ENCODE measurements around the gene PRR9.
"Not testable (repeated sequence)": the region's sequence is repeated elsewhere in the genome, so short reads cannot be mapped to it uniquely, and the experiment has no call there.

PRR9 gene

DNA sequence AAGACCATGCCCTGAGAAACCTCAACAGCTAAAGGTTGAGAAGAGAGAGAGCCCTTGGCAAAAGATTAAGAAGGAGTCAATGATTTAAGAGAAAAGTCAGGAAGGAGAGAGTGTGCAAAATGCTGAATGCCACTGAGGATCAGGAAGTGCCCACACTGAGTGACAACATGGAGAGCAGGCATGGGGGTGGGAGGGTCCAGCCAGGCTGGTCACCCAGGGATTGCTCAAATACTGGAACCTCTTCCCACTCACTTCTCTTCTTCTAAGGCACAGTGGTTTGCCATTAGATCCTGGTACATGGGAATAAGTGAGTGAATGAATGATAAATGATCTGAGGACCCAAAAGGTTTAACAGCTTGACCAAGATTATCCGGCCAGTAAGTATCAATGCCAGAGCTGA, 11.1 kb downstream of the PRR9 start:
- Histone ChIP-seq H4K8ac (ENCODE audit: low read length) (no peak overlapping the region), H2BK12ac (ENCODE audit: low read length in 2 of 2) (no peak overlapping the region), H3K4me3 (ENCODE audit: insufficient read depth in 1 of 2, low read depth in 1 of 2, low read length in 2 of 2) (no peak overlapping the region), H2BK15ac (ENCODE audit: low read depth, poor library complexity, severe bottlenecking) (no peak overlapping the region), H3K27ac (ENCODE audit: low read length, poor library complexity, severe bottlenecking) (no peak overlapping the region), H3K36me3 (ENCODE audit: control insufficient read depth in 1 of 2, insufficient read depth in 2 of 2, low read depth in 1 of 2, low read length in 2 of 2) (no peaks in the 10 kb centered on the region), H3K79me1 (replicated peaks; ENCODE audit: low read length, poor library complexity, severe bottlenecking) (no peaks in the 10 kb centered on the region), H3K27me3 (ENCODE audit: control insufficient read depth in 1 of 2, insufficient read depth in 1 of 2, low read length in 2 of 2) (peaks cover 0 to 22% of the 10 kb centered on the region in 2 experiments), H2AK5ac (ENCODE audit: low read length, severe bottlenecking) (no peak overlapping the region), H2AFZ (ENCODE audit: low read depth, low read length) (no peak overlapping the region), H4K91ac (ENCODE audit: low read length) (no peak overlapping the region), H3K9ac (ENCODE audit: low read length) (no peak overlapping the region), H3K18ac (ENCODE audit: low read depth in 1 of 2, low read length in 2 of 2) (no peak overlapping the region), H3K14ac (ENCODE audit: low read length in 2 of 2) (no peak overlapping the region), H3K4me1 (ENCODE audit: control insufficient read depth, insufficient read depth, low read depth, low read length) (no peaks in the 10 kb centered on the region), H3K4ac (ENCODE audit: low read depth in 1 of 2, low read length in 2 of 2) (no peak overlapping the region), H2BK5ac (ENCODE audit: low read depth, low read length, poor library complexity, severe bottlenecking) (no peak overlapping the region), H3K9me3 (ENCODE audit: control insufficient read depth, low read length) (no peaks in the 10 kb centered on the region), H3K23ac (ENCODE audit: low read length in 2 of 2) (no peak overlapping the region), H3K4me2 (ENCODE audit: low read length, poor library complexity, severe bottlenecking) (no peak overlapping the region), H2BK120ac (ENCODE audit: low read depth, low read length) (no peak overlapping the region)
- DNase-seq: no peak
- WGBS: 86% methylated on average over 1 of the region's 1 CpG

DNA sequence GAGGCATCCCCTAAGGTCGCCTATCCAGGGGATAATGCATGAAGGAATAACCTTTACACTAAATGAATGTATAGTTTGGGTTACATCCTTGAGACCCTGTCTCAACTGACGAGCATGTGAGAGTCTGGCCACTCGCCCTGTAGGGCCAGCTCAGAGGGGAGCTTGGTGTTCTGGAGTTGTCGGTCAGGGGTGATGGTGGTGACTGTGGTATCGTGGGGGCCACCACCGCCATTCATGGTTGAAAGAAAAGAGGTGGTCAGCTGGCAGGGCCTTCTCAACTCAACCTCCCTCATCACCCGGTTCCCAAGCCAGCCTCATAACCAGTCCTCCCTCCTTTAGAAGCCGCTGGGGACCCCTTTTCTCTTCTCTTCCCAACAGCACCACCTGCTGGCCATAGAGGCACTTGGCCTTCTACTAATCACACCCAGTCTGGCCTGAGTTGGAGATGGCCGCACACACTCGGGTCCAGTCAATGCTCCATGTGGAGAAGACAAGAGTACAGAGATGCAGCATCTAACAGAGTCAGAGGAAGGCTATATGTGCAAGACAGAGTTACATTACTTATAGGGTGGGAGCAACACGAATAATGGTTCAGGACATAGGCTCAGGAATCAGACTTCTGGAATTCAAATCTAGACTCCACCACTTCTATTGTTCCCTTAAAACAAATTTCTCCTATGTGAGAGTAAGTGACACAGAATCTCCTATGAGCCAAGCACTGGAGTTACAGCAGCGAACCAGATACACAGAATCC, 11.9 kb downstream of the PRR9 start:
- not testable (repeated sequence) for H2AK5ac ChIP-seq (ENCODE audit: low read length, severe bottlenecking); H3K79me1 ChIP-seq (replicated peaks; ENCODE audit: low read length, poor library complexity, severe bottlenecking); H2BK12ac ChIP-seq (ENCODE audit: low read length in 2 of 2); H3K9ac ChIP-seq (ENCODE audit: low read length); H2BK15ac ChIP-seq (ENCODE audit: low read depth, poor library complexity, severe bottlenecking); H3K18ac ChIP-seq (ENCODE audit: low read depth in 1 of 2, low read length in 2 of 2); H3K14ac ChIP-seq (ENCODE audit: low read length in 2 of 2); H3K23ac ChIP-seq (ENCODE audit: low read length in 2 of 2); H3K4me1 ChIP-seq (ENCODE audit: control insufficient read depth, insufficient read depth, low read depth, low read length); H3K4me2 ChIP-seq (ENCODE audit: low read length, poor library complexity, severe bottlenecking); H3K9me3 ChIP-seq (ENCODE audit: control insufficient read depth, low read length); H3K36me3 ChIP-seq (ENCODE audit: control insufficient read depth in 1 of 2, insufficient read depth in 2 of 2, low read depth in 1 of 2, low read length in 2 of 2); H3K27ac ChIP-seq (ENCODE audit: low read length, poor library complexity, severe bottlenecking); H3K4ac ChIP-seq (ENCODE audit: low read depth in 1 of 2, low read length in 2 of 2); H3K4me3 ChIP-seq (ENCODE audit: insufficient read depth in 1 of 2, low read depth in 1 of 2, low read length in 2 of 2); H2BK5ac ChIP-seq (ENCODE audit: low read depth, low read length, poor library complexity, severe bottlenecking); H4K91ac ChIP-seq (ENCODE audit: low read length); H2BK120ac ChIP-seq (ENCODE audit: low read depth, low read length); H2AFZ ChIP-seq (ENCODE audit: low read depth, low read length); DNase-seq; H4K8ac ChIP-seq (ENCODE audit: low read length)
- peaks cover 0 to 24% of the 10 kb centered on the region in 2 experiments for H3K27me3 ChIP-seq (ENCODE audit: control insufficient read depth in 1 of 2, insufficient read depth in 1 of 2, low read length in 2 of 2)
- WGBS: 35% methylated on average over 6 of the region's 12 CpGs

GRCh38 chr1:153231363-153231762, 14.0 kb downstream of the PRR9 start:
- H2BK12ac ChIP-seq (ENCODE audit: low read length in 2 of 2): no peak overlapping the region
- no peaks in the 10 kb centered on the region for H3K9me3 ChIP-seq (ENCODE audit: control insufficient read depth, low read length)
- no peak overlapping the region for H3K4me3 ChIP-seq (ENCODE audit: insufficient read depth in 1 of 2, low read depth in 1 of 2, low read length in 2 of 2)
- H2AFZ ChIP-seq (ENCODE audit: low read depth, low read length): no peak overlapping the region
- peaks cover 0 to 16% of the 10 kb centered on the region in 2 experiments for H3K27me3 ChIP-seq (ENCODE audit: control insufficient read depth in 1 of 2, insufficient read depth in 1 of 2, low read length in 2 of 2)
- no peak overlapping the region for H2BK5ac ChIP-seq (ENCODE audit: low read depth, low read length, poor library complexity, severe bottlenecking)
- 74% methylated on average over 4 of the region's 4 CpGs for WGBS
- H3K14ac ChIP-seq (ENCODE audit: low read length in 2 of 2): no peak overlapping the region
- H3K4me1 ChIP-seq (ENCODE audit: control insufficient read depth, insufficient read depth, low read depth, low read length): no peaks in the 10 kb centered on the region
- no peaks in the 10 kb centered on the region for H3K79me1 ChIP-seq (replicated peaks; ENCODE audit: low read length, poor library complexity, severe bottlenecking)
- no peak overlapping the region for H3K27ac ChIP-seq (ENCODE audit: low read length, poor library complexity, severe bottlenecking)
- no peak overlapping the region for H3K4ac ChIP-seq (ENCODE audit: low read depth in 1 of 2, low read length in 2 of 2)
- no peak overlapping the region for H4K91ac ChIP-seq (ENCODE audit: low read length)
- H2AK5ac ChIP-seq (ENCODE audit: low read length, severe bottlenecking): no peak overlapping the region
- no peak overlapping the region for H2BK15ac ChIP-seq (ENCODE audit: low read depth, poor library complexity, severe bottlenecking)
- no peak overlapping the region for H3K23ac ChIP-seq (ENCODE audit: low read length in 2 of 2)
- no peak for DNase-seq
- no peaks in the 10 kb centered on the region for H3K36me3 ChIP-seq (ENCODE audit: control insufficient read depth in 1 of 2, insufficient read depth in 2 of 2, low read depth in 1 of 2, low read length in 2 of 2)
- H3K18ac ChIP-seq (ENCODE audit: low read depth in 1 of 2, low read length in 2 of 2): no peak overlapping the region
- H3K4me2 ChIP-seq (ENCODE audit: low read length, poor library complexity, severe bottlenecking): no peak overlapping the region
- no peak overlapping the region for H3K9ac ChIP-seq (ENCODE audit: low read length)
- no peak overlapping the region for H4K8ac ChIP-seq (ENCODE audit: low read length)
- H2BK120ac ChIP-seq (ENCODE audit: low read depth, low read length): no peak overlapping the region

DNA sequence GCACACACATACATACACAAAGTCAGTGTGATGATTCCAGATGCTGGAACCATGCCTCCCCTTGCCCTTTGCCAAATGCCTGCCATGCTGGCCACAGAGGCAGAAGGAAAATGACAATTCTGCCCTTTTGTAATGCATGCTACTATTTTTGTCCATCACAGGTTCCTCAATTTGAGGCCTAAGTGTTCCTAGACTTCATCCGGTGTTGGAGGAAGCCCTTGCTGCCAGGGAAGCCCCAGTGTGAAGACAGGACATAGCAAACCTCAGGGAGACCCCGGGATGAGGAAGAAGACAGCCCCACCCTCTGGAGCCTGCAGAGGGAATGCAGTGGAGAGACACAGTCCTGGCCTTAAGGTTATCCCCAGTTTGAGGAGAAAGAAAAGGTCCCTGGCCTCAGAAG, 14.4 kb downstream of the PRR9 start:
- no peak for DNase-seq
- H2BK12ac ChIP-seq (ENCODE audit: low read length in 2 of 2): no peak overlapping the region
- 31% methylated on average over 2 of the region's 2 CpGs for WGBS
- H3K27ac ChIP-seq (ENCODE audit: low read length, poor library complexity, severe bottlenecking): no peak overlapping the region
- H3K4me1 ChIP-seq (ENCODE audit: control insufficient read depth, insufficient read depth, low read depth, low read length): no peaks in the 10 kb centered on the region
- H3K4me2 ChIP-seq (ENCODE audit: low read length, poor library complexity, severe bottlenecking): no peak overlapping the region
- no peaks in the 10 kb centered on the region for H3K36me3 ChIP-seq (ENCODE audit: control insufficient read depth in 1 of 2, insufficient read depth in 2 of 2, low read depth in 1 of 2, low read length in 2 of 2)
- H2BK120ac ChIP-seq (ENCODE audit: low read depth, low read length): no peak overlapping the region
- H3K9me3 ChIP-seq (ENCODE audit: control insufficient read depth, low read length): no peaks in the 10 kb centered on the region
- no peak overlapping the region for H4K8ac ChIP-seq (ENCODE audit: low read length)
- no peak overlapping the region for H3K9ac ChIP-seq (ENCODE audit: low read length)
- H2BK15ac ChIP-seq (ENCODE audit: low read depth, poor library complexity, severe bottlenecking): no peak overlapping the region
- H3K4ac ChIP-seq (ENCODE audit: low read depth in 1 of 2, low read length in 2 of 2): no peak overlapping the region
- H3K79me1 ChIP-seq (replicated peaks; ENCODE audit: low read length, poor library complexity, severe bottlenecking): no peaks in the 10 kb centered on the region
- H2AFZ ChIP-seq (ENCODE audit: low read depth, low read length): no peak overlapping the region
- no peak overlapping the region for H3K14ac ChIP-seq (ENCODE audit: low read length in 2 of 2)
- H3K23ac ChIP-seq (ENCODE audit: low read length in 2 of 2): no peak overlapping the region
- H2AK5ac ChIP-seq (ENCODE audit: low read length, severe bottlenecking): no peak overlapping the region
- no peak overlapping the region for H4K91ac ChIP-seq (ENCODE audit: low read length)
- H2BK5ac ChIP-seq (ENCODE audit: low read depth, low read length, poor library complexity, severe bottlenecking): no peak overlapping the region
- no peak overlapping the region for H3K4me3 ChIP-seq (ENCODE audit: insufficient read depth in 1 of 2, low read depth in 1 of 2, low read length in 2 of 2)
- no peak overlapping the region for H3K18ac ChIP-seq (ENCODE audit: low read depth in 1 of 2, low read length in 2 of 2)
- H3K27me3 ChIP-seq (ENCODE audit: control insufficient read depth in 1 of 2, insufficient read depth in 1 of 2, low read length in 2 of 2): peaks cover 0 to 16% of the 10 kb centered on the region in 2 experiments

All from mesenchymal stem cell (in vitro differentiated cells and primary cell).